Inflammatory macrophage (primary cell): Measurements from ENCODE around the gene NEBL.

Source experiments
- DNase-seq, 2 donors: peaks; one replicate each; pipeline ENCODE4 v3.0.0-alpha.2; 2020 to 2022

Gene NEBL

DNA sequence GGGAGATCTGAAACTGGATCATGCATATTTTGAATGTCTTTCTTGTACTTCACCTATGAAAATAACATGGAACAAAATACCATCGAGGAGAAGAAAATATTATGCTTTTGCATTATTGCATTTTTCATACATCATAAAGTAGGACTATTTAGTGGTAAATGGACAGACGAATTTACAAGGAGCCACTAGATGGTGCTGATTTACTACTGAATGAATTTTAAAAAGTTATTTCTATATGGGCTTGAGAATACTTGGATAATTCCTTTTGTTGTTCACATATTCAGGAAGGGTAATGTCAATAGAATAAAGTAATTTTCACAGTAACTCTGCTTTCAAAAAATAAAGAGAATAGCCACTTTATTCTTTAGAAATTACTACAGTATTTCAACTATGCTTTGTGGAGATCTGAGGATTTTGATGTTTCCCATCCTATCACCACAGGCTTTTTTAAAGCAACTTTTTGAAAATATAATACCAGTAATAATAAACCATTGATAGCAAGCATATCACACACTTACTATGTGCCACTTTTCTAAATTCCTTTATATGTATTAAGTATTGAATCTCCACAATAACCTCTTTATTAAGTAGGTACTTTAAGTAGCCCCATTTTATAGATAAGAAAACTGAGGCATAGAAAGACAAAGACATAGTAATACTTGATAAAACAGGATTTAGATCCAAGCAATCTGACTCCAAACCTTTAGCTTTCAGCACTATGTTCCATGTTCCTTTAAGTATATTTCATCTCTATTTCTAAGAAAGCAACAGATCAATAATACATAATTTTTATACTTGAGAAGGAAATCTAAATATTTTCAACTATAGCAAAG lies 38.6 kb downstream of the NEBL start:
- peak in 1 of 2 donors; percentile 38 for DNase-seq

DNA sequence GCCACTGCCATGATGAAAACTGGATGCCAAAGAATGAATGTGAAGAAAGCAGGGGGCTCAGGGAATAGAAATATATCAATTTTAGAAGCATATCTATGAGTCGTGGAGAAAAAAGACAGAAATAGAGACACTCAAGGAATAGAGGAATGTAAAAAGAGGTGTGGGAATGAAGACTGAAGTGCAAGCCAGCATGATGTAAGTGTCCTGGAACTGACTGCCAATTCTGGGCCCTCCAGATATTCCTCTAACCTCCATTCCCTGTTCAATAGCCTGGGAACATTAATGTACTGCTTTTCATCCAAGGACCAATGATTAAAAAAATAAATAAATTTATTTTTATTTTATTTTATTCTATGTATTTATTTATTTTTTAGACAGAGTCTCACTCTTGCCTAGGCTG lies 40.6 kb downstream of the NEBL start:
- no peak for DNase-seq

DNA sequence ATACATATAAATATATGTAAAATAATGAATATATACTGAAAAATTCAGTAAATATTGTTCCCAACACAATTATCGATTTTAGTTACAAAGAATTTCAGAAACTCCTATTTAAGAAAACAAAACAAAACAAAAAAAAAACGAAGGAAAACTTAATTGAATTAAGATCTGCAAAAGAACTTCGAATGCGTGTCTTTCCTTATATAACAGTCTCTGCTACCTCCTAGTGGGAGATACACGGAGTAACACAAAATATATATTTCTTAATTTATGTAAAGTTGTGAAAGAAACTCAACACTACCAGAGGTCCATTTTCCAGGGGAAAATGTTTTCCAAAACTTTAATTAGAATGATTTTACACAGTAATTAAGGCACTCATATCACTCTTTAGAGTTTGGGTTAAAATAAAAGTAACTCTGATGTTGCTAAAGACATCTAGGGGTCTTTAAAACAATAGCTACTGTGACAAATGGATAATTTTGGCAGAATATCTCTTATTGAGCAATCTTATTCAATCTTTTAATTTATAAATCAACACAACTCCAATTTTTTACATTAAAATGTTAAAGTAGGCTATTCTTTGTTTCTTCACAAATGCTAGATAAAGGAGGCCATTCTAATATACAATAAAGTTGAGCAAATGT lies 41.6 kb downstream of the NEBL start:
- peak; percentile 2 to 26 for DNase-seq

DNA sequence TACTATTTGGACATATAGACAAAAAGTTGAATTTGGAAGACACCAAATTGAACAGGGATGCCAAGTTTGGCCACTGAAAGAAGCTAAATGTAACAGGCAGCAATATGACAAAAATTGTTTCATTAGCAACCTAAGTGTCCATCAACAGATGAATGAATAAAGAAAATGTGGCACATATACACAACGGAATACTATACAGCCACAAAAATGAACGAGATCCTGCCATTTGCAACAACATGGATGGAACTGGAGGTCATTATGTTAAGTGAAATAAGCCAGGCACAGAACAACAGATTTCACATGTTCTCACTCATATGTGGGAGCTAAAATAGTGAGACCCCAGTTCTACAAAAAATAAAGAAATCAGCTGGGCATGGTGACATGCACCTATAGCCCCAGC lies 43.8 kb downstream of the NEBL start:
- no peak for DNase-seq

DNA sequence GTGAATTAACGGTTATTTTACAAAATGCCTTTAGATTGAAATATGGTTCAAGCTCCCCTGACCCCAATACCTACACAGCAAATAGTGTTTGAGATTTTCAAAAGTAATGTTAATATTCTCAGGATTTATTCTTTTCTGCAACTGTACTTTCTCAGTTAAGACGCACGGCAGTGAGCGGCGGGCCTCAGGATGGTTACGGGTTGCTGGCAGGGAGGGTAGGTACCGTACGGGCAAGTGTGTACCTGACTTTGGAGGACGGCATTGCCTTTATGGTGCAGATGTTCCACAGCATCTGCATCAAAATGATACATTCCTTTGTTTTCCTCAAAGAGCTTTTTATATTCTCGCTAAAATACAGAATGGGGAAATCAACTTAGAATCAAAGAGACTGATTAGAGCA lies 44.8 kb downstream of the NEBL start:
- DNase-seq: no peak

DNA sequence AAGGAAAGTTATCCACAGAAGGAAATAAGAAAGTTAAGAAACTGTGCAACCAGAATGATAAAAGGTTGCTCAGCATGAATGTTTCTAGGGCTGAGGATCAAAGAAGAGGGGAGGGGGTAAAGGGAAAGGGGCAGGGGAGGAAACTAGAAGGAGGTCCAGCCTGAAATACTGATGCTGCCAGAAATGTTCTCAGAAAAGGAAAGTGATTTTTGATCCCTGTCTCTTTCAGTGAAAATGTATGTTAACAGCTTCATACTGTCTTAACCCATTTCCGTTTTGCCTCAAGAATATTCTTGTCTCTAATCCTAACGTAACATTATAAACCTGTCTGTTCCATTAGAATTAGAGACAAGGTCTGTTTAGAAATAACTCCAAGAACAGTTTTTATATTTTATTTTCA lies 49.6 kb downstream of the NEBL start:
- DNase-seq: no peak

DNA sequence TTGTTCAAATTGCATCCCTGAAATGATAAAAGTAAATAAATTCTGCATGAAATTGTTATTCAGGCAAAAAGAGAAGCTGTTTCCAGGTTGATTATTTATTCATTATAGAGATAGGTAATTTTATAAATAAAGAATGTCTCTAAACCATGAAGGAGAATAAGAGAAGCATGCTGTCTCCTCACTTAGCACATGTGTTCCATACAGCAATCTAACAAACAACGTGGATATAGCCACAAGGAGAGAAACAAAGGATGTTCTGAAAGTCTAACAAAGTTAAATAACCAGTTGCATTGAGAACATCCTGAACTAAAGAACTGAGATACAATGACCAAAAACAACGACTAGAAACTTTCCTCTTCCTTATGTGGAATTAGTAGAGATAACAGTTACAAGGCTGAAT lies 50.8 kb downstream of the NEBL start:
- DNase-seq: no peak

DNA sequence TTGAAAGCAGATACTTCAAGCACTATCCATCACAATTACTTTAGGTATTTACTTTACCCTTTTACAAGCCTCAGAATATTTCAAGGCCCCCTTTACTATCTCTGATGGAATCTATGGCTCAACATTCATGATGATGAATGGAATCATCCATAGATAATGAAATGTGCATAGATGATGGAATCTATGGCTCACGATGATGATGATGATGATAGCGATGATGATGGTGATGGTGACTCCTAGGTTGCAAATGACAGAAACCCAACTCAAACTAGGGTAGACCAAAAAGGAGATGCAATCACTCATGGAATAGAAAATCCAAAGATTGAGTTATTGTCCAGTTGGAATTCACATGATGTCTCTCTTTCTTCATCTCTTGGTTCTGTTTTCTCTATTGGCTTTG lies 55.7 kb downstream of the NEBL start:
- DNase-seq: no peak

DNA sequence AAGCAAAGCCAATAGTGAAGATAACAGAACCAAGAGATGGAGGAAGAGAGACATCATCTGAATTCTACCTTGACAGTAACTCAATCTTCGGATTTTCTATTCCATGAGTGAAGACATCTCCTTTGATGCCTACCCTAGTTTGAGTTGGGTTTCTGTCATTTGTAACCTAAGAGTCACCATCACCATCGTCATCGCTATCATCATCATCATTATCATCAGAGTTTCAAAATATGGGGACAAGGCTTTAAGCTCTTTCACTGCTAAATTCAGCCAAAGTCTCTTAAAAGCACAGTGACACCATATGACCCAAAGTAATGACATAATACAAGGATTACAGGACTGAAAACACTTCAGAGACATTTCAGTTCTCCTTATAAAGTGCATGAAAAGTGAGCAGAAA lies 57.2 kb downstream of the NEBL start:
- DNase-seq: no peak

DNA sequence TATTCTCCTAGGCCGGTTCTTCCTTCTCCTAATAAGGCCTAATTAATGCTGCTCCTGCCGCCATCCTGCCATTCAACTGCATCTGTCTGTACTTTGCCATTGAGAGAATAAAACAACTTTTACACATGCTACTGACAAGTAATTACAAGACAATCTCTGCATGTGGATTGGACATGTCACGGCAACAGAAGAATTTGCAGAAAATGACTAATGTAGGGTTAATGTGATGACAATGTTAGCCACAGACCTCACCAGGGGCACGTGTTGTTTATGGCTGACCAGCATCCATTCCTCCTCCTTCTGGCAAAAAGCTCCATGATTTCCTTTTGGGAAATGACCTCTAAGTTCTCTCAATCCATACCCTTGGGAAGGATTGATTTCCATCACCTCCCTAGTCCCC lies 58.0 kb downstream of the NEBL start:
- no peak for DNase-seq

DNA sequence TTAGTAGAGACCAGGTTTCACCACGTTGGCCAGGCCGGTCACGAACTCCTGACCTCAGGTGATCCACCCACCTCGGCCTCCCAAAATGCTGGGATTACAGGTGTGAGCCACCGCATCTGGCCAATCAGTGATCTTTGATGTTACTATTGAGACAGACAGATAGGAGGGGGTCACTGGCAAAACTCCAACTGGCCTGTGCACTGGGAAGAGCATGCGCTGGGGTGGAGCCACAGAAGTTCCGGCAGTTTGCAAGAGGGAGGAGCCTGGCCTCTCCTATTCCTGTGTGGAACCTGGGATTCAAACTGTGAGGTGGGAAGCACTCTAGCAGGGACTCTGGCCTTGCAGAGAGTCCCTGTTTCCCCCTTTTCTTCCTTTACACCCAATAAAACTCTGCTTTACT lies 60.7 kb downstream of the NEBL start:
- DNase-seq: no peak

DNA sequence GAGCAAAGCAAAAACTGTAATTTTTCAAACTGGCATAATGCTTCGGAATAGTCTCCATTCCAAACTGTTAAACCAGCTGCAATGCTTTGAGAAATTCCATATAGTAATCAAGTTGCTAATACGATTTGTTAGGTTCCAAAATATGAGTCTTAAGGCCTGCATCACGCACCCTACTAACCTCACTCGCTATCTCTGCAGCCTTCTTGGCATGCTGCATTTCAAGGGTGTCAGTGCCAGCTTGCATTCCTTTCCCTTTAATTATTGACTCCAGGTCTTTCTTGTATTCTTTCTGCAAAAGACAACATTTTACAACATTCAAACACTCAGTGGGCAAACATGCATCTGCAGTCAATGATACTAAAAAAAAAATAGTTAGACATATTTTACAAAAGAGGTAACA lies 61.8 kb downstream of the NEBL start:
- no peak for DNase-seq

DNA sequence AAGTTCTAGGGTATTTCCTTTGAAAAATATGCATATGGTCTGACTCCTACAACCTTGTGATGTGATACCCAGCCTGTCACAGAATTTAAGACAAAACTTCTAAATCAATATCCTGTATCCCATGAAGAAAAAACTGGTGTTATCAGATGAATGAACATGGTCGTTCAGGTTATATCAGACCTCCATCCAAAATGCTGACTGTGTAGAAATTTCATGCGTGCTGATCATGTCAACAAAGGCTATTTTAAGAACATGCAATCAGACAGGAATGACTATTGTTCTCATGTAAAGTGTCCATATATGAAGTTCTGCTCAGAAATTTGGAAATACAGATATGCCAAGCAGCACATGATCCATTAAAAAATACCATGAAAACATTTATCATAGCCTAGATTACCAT lies 62.3 kb downstream of the NEBL start:
- no peak for DNase-seq

DNA sequence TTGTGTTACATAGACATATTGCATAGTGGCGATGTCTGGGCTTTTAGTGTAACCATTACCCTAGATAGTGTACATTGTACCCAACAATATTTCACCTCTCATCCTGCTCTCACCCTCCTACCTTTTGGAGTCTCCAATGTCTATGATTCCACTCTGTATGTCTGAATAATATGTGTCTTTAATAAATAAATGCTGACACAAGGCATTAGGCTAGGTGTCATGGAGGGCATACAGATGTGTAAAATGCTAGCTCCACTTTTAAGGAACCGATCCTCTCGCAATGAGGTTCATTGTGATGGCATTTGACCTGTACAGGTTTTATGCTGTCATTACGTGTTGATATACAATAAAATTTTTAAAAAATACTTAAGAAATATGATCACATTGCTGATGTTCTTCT lies 74.3 kb downstream of the NEBL start:
- DNase-seq: no peak

DNA sequence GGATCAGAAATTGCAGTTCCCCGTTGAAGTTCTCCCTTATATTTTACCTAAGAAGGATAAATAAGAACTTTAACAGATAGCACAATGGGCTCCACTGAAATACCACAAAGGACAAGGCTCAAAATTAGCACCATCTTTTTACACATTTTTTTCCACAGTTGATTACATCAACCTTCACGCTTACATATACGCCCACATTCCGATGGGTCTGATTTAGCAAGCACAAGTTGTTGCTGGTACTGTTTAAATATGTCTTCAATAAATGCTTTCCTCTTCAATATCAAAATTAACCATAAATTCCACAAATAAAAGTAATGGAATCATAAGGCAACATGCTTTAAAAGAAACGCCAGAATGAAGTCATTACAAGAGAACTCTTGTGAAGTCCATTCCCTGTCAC lies 79.5 kb downstream of the NEBL start:
- no peak for DNase-seq

DNA sequence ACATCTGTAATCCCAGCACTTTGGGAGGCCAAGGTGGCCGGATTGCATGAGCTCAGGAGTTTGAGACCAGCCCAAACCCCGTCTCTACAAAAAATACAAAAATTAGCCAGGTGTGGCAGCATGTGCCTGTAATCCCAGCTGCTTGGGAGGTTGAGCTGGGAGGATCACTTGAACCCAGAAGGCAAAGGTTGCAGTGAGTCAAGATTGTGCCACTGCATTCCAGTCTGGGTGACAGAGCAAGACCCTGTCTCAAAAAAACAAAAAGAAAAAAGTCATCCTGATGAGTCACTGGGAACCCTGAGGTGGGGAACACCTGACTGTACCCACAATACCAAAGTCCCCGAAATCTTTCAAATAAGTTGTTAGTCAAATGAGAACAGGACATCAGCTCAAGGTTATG lies 80.0 kb downstream of the NEBL start:
- no peak for DNase-seq

DNA sequence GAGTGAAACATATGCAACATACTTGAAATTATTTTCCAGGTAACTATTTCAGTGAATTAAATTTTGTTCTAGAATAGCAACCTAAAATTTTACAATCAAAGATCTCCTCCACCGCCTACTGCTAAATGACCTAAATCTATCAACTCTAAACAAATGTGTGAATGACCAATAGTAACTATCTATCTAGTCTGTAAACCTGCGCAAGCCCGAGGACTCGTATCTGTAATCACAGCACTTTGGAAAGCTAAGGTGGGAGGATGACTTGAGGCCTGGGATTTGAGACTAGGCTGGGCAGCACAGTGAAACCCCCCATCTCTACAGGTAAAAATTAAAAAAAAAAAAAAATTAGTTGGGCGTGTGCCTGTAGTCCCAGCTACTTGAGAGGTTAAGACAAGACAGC lies 83.0 kb downstream of the NEBL start:
- DNase-seq: no peak

DNA sequence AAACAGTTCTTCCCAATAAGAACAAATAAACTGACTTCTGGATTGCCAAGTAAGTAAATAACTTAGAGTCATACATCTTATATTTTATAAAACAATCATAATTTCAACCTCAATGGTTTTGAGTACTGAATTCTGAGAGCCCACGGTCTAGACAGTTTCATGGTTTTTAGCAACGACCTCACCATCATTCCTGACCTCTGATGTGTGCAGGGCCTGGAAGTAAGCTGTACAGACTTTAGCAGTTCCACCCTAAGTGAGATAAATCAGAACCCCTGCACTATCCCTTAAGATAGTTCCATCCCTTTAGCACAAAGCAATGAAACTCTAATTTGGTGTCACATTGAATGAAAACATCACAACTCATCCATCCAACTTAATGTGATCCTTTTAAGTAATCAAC lies 86.0 kb downstream of the NEBL start:
- no peak for DNase-seq

DNA sequence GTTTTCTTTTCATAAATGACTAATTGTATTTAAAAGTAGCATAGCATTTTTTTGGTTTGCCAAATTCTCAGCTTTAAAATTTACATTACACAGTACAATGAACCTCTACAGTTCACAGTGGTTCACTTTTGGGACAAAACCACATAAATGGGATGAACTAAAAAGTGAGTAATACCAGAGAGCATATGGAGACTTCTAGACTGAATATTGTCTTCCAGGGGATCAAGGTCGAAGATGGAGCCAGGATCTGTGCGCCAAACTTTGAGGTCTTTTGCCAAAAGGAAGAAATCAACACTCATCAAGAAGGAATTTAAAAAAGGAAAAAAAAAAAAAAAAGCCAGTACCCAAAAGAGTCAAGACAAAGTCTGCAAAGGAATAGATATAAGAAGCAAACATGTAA lies 87.5 kb downstream of the NEBL start:
- DNase-seq: no peak

DNA sequence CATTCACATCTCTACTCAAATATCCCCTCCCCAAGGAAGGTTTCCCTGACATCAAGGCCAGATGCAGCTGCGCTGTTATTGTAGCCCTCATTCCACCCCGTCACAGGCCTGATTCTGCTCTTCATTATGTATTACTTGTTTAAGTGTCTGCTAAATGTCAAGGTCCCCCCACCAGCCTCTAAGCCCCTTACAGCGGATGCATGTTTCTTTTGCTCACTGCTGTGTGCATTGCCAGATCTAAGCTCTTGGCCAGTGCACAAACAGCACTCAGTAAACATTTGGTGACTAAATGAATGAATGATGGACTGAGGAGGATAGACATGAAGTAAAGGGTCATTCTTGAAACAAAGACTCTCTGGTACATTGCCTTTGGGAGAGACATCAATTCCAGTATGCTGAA lies 90.6 kb downstream of the NEBL start:
- DNase-seq: no peak

DNA sequence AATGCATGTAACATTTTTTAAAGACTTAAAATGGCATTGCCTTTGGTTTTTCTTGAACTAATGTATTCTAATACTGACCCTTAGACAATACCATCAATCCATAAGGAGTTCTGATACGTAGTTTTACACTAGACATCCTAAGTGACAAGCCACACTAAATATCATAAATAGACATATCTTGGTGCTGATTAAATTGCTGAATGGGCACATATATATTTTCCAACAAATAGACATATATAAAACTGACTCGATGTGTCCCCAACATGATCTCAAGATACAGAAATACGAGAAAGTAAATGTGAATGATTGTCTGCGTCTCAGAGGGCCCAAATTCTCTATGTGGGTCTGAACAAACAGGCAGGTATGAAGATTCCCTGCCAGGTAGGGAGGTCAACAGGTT lies 99.8 kb downstream of the NEBL start:
- no peak for DNase-seq

DNA sequence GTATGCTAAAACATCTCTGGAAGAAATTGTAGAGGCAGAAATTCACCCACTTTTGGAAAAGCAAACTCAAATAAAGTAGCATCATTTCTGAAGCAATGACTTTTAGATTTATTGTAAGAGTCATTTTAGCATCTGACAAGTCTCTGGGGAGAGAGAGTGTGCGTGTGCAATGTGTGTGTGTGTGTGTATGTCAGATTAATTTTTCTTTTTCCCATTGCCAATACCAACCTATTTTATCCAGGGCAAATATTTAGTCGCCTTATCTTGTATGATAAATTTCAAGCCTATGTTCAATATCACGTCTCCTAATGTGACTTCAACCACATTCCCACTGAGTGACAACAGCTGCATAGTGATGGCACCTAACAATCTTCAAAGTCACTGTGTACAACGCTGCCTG lies 101.7 kb downstream of the NEBL start:
- DNase-seq: no peak

DNA sequence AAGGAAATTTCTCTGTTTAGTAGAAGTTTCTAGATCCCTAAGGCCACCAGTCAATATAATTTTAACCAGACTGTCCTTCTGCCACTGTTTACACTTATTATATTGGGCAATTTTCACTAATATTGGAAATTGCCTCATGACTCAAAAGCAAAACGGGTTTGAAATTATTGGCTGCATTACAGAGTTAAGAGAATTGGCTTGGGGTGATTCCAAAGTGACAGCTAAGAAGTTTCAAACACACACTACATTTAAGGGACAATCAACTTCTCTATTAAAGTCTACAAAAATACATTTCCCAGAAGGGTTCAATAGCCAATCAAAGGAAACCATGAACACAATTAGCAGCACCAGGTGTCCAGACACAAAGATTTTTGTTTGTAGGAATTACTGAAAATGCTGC lies 111.9 kb downstream of the NEBL start:
- no peak for DNase-seq

DNA sequence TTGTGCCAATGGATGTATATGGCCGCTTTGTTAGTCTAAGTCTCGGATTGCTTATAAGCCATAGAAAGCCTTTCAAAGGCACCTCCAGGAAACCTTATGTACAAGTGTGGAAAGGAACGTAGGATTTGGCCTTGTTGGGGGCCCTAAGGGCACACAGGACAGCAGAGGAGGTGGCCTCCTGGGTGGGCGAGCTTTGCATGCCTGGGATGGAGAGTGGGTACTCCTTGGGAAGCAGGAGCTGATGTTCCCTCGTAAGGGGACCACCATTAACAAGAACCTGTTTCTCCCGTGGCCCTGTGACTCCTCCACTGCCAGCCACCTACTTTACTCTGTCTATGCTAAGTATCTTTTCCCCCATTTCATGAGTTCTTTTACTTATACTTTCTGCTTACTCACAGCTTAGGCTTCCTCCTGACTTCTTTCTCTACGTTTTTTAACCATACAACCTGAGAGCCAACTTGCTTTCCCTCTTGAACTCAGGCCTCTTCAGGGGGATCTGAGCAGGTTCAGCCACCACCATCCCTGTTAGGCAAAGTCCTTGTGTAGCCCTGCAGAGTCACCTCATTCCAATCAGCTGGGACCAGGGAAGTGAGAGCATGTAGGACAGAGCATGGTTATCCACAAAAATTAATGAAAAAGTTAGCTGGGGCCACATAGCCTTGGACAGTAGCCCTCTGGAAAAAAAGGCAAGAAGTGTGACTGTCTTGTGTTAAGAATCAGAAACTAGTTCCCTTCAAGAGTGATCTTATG lies 118.9 kb downstream of the NEBL start:
- no peak for DNase-seq
